Posterior vena cava (tissue), 2 donors: ENCODE data around the gene SNN. TPM values are rescaled to one million over a fixed set of nuclear protein-coding genes. Genes with fewer than 3 reads are reported as not detected.

ENCODE experiments used
- DNase-seq: peaks from one replicate; pipeline ENCODE4 v3.0.0-alpha.2; 2020; ENCODE audit warnings: low spot score
- intact Hi-C, 2 donors: fragments of 100-400 bp; cut with DNase I; formaldehyde crosslinking; loops; one replicate each; pipeline versions ENCODE4 v1.14.1 to v1.14.2; 2022 to 2023
- total RNA-seq, 2 donors: library from RNA; stranded (reverse); fragmentation: NEBNext Ultra II Directional; extraction: Animal tissue kit (Norgen Biotek cat#: 25700); gene quantifications; one replicate each; pipeline ENCODE4 v1.2.1, GENCODE V29; 2021
- donor health status: DM: yes; HTN: yes; CAD: no.
- donor health status: DM: yes; HTN: yes; CAD: no.

Gene SNN
- total RNA-seq, 2 donors from 2014 or later = 17.9 to 19.7 TPM

GRCh38 chr16:11712122-11712521, 43.9 kb downstream of the SNN start:
- intact Hi-C loops = loop anchor here (5.0 to 10.0 kb wide), 3 partner anchors 177 to 317 kb away; no protein-coding TSS in a partner anchor

GRCh38 chr16:11715246-11715947, 47.1 kb downstream of the SNN start:
- intact Hi-C loops = loop anchor here (10.0 kb wide), 2 partner anchors 181 to 321 kb away; no protein-coding TSS in a partner anchor
- DNase-seq = no peak

More at GRCh38 chr16:11712122-11712521, 43.9 kb downstream of the SNN start:
- no peak for DNase-seq

- intact Hi-C loops = loop anchor here (10.0 kb wide), 2 partner anchors 182 to 322 kb away; no protein-coding TSS in a partner anchor
- DNase-seq = no peak
Observed at GRCh38 chr16:11716336-11716735, 48.1 kb downstream of the SNN start.

GRCh38 chr16:11717811-11718210, 49.6 kb downstream of the SNN start:
- DNase-seq = no peak
- intact Hi-C loops = loop anchor here (10.0 kb wide), 2 partner anchors 183 to 323 kb away; no protein-coding TSS in a partner anchor

GRCh38 chr16:11719171-11719570, 50.9 kb downstream of the SNN start:
- DNase-seq = no peak
- intact Hi-C loops = loop anchor here (10.0 kb wide), 2 partner anchors 184 to 324 kb away; no protein-coding TSS in a partner anchor

GRCh38 chr16:11719762-11720161, 51.5 kb downstream of the SNN start:
- DNase-seq = no peak
- intact Hi-C loops = loop anchor here (10.0 kb wide), 2 partner anchors 185 to 325 kb away; no protein-coding TSS in a partner anchor

- DNase-seq = no peak
- intact Hi-C loops = no loop called here
Observed at GRCh38 chr16:11721781-11722467, 53.7 kb downstream of the SNN start.

GRCh38 chr16:11722468-11722808, 54.2 kb downstream of the SNN start:
- intact Hi-C loops = no loop called here
- no peak for DNase-seq

GRCh38 chr16:11725457-11725856, 57.2 kb downstream of the SNN start:
- DNase-seq = no peak
- intact Hi-C loops = loop anchor here in 1 of 2 donors (5.0 kb wide), 1 partner anchor 278 kb away; no protein-coding TSS in a partner anchor

GRCh38 chr16:11726008-11726407, 57.8 kb downstream of the SNN start:
- no peak for DNase-seq
- intact Hi-C loops = loop anchor here in 1 of 2 donors (5.0 kb wide), 1 partner anchor 279 kb away; no protein-coding TSS in a partner anchor

GRCh38 chr16:11727796-11728543, 59.7 kb downstream of the SNN start:
- DNase-seq = no peak
- intact Hi-C loops = loop anchor here in 1 of 2 donors (5.0 kb wide), 1 partner anchor 281 kb away; no protein-coding TSS in a partner anchor

Other genes with a start within 250 kb of the SNN start
- 10 to 100 TPM; 70.0 to 76.4 TPM for gene LITAF, start 81.5 kb upstream of the SNN start, total RNA-seq
- 10 to 100 TPM; 32.9 to 34.4 TPM for gene TXNDC11, start 74.4 kb downstream of the SNN start, total RNA-seq
- gene ZC3H7A, start 128.8 kb downstream of the SNN start, total RNA-seq = 10 to 100 TPM; 51.2 to 60.9 TPM
- 10 to 100 TPM; 93.4 to 95.1 TPM for gene RSL1D1, start 183.1 kb downstream of the SNN start, total RNA-seq
- gene GSPT1, start 247.5 kb downstream of the SNN start, total RNA-seq = 10 to 100 TPM; 76.2 to 77.2 TPM